ENCODE measurements around the gene SYNPO. TPM values are rescaled to one million over a fixed set of nuclear protein-coding genes. Genes with fewer than 3 reads are reported as not detected.

SYNPO gene
- total RNA-seq, 4 donors from 2014 or later, result 419 to 569 (median 539) TPM

GRCh38 chr5:150638488-150639376, 1.7 kb upstream of the SYNPO start:
- DNase-seq (no peak), ATAC-seq (no peak)
- Histone ChIP-seq H3K36me3 (no peaks in the 10 kb centered on the region), H3K4me3 (no peak overlapping the region), H3K27ac (peak overlapping the region; percentile 96 to 100 (median 100)), H3K9me3 (no peaks in the 10 kb centered on the region), H3K27me3 (no peaks in the 10 kb centered on the region), H3K4me1 (peaks cover 83 to 95% of the 10 kb centered on the region in 2 donors)
- TF ChIP-seq POLR2A (IDR thresholded peaks at IDR 0.05), result no peak
- TF ChIP-seq CTCF (IDR thresholded peaks at IDR 0.05 in 4 of 5, conservative IDR thresholded peaks at IDR 0.05 in 1 of 5), result no peak
- intact Hi-C loops (cut with DNase I; ENCODE audit: low total_unique reads) (loop anchor here (10.0 kb wide), 1 partner anchor 834 kb away; no protein-coding TSS in a partner anchor), in situ Hi-C loops (cut with MboI; ENCODE audit: low sequenced_read_pairs in 4 of 4) (no loop called here)

GRCh38 chr5:150639377-150639692, 1.1 kb upstream of the SYNPO start:
- no peak for ATAC-seq
- Histone ChIP-seq H3K4me1 (peaks cover 89 to 96% of the 10 kb centered on the region in 2 donors), H3K9me3 (no peaks in the 10 kb centered on the region), H3K4me3 (no peak overlapping the region), H3K27me3 (no peaks in the 10 kb centered on the region), H3K27ac (peak overlapping the region; percentile 96 to 100 (median 100)), H3K36me3 (no peaks in the 10 kb centered on the region)
- TF ChIP-seq POLR2A (IDR thresholded peaks at IDR 0.05) (no peak), CTCF (IDR thresholded peaks at IDR 0.05 in 4 of 5, conservative IDR thresholded peaks at IDR 0.05 in 1 of 5) (no peak)
- intact Hi-C loops (cut with DNase I; ENCODE audit: low total_unique reads), result loop anchor here (10.0 kb wide), 1 partner anchor 835 kb away; no protein-coding TSS in a partner anchor
- no peak for DNase-seq
- in situ Hi-C loops (cut with MboI; ENCODE audit: low sequenced_read_pairs in 4 of 4), result no loop called here

- H3K27me3 ChIP-seq, result no peaks in the 10 kb centered on the region
- no peak for DNase-seq
- no peak for ATAC-seq
- peak overlapping the region; percentile 96 to 100 (median 100) for H3K27ac ChIP-seq
- no peaks in the 10 kb centered on the region for H3K36me3 ChIP-seq
- intact Hi-C loops (cut with DNase I; ENCODE audit: low total_unique reads), result loop anchor here (10.0 kb wide), 1 partner anchor 835 kb away; no protein-coding TSS in a partner anchor
- no peak for TF ChIP-seq CTCF (IDR thresholded peaks at IDR 0.05 in 4 of 5, conservative IDR thresholded peaks at IDR 0.05 in 1 of 5)
- TF ChIP-seq POLR2A (IDR thresholded peaks at IDR 0.05), result no peak
- H3K4me3 ChIP-seq, result no peak overlapping the region
- in situ Hi-C loops (cut with MboI; ENCODE audit: low sequenced_read_pairs in 4 of 4), result no loop called here
- peaks cover 93 to 97% of the 10 kb centered on the region in 2 donors for H3K4me1 ChIP-seq
- no peaks in the 10 kb centered on the region for H3K9me3 ChIP-seq
Observed at GRCh38 chr5:150639751-150640150, 709 bp upstream of the SYNPO start.

GRCh38 chr5:150641006-150641570, 628 bp downstream of the SYNPO start:
- no peak for TF ChIP-seq CTCF (IDR thresholded peaks at IDR 0.05 in 4 of 5, conservative IDR thresholded peaks at IDR 0.05 in 1 of 5)
- TF ChIP-seq POLR2A (IDR thresholded peaks at IDR 0.05), result no peak
- no peaks in the 10 kb centered on the region for H3K9me3 ChIP-seq
- no peaks in the 10 kb centered on the region for H3K36me3 ChIP-seq
- intact Hi-C loops (cut with DNase I; ENCODE audit: low total_unique reads) (no loop called here), in situ Hi-C loops (cut with MboI; ENCODE audit: low sequenced_read_pairs in 4 of 4) (no loop called here)
- H3K27ac ChIP-seq, result peak overlapping the region; percentile 96 to 100 (median 100)
- H3K27me3 ChIP-seq, result no peaks in the 10 kb centered on the region
- ATAC-seq, result peak in 1 of 2 donors; percentile 7
- peak overlapping the region; percentile 10 to 45 (median 20) for H3K4me3 ChIP-seq
- DNase-seq, result peak in 1 of 2 donors; percentile 46
- H3K4me1 ChIP-seq, result peaks cover 92 to 94% of the 10 kb centered on the region in 2 donors
